Left ventricle myocardium superior (tissue), 1 donor: ENCODE data around the gene HYAL1. TPM values are rescaled to one million over a fixed set of nuclear protein-coding genes. Genes with fewer than 3 reads are reported as not detected.
"Not testable (repeated sequence)": the region's sequence is repeated elsewhere in the genome, so short reads cannot be mapped to it uniquely, and the experiment has no call there.

Experiments used
- ATAC-seq: fragments of 200-7000 bp; cut with Tn5 transposase; one replicate; pipeline ENCODE4 v1.9.1; 2020; ENCODE audit warnings: mild to moderate bottlenecking, moderate library complexity
- DNase-seq: peaks from one replicate; pipeline ENCODE4 v3.0.0-alpha.2; 2020
- intact Hi-C: fragments of 100-400 bp; cut with micrococcal nuclease; formaldehyde crosslinking; loops from one replicate; pipeline ENCODE4 v1.11.0; 2022
- total RNA-seq: library from RNA; stranded (reverse); fragmentation: NEBNext Ultra II Directional; extraction: Animal tissue kit (Norgen Biotek cat#: 25700); gene quantifications from one replicate; pipeline ENCODE4 v1.2.1, GENCODE V29; 2021
- donor health status: DM: no; HTN: yes; CAD: no; lungs with severe emphysema.

HYAL1 gene
- total RNA-seq, 1 donor from 2014 or later = 70.0 TPM

GRCh38 chr3:50268276-50268675 lies 35.1 kb downstream of the HYAL1 start:
- DNase-seq (no peak), ATAC-seq (no peak)
- intact Hi-C loops = no loop called here

GRCh38 chr3:50267280-50267913 lies 36.0 kb downstream of the HYAL1 start:
- intact Hi-C loops = no loop called here
- ATAC-seq (peak; percentile 65), DNase-seq (peak; percentile 86)

DNA sequence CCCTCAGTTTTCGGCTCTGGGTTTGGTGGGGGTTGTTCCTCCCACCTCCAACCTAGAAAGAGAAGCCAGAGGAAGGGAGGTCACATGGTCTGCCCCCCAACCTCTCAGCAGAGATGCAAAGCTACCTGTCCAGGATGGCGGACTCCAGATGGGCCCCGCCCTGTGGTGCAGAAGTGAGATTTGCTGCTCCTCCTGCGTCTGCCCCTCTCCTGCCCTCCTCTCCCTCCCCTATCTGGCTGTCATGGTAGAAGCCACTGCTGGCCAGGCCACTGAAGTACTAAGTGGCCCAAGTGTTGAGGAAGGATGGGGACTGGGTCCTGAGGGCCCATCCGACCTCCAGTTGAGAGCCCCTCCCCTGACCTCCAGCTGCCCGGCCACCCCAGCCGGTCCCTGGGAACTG lies 36.5 kb downstream of the HYAL1 start:
- DNase-seq (no peak), ATAC-seq (no peak)
- intact Hi-C loops = no loop called here

- intact Hi-C loops = no loop called here
- no peak for ATAC-seq
- DNase-seq = no peak
These were observed 37.4 kb downstream of the HYAL1 start for GRCh38 chr3:50266017-50266416.

DNA sequence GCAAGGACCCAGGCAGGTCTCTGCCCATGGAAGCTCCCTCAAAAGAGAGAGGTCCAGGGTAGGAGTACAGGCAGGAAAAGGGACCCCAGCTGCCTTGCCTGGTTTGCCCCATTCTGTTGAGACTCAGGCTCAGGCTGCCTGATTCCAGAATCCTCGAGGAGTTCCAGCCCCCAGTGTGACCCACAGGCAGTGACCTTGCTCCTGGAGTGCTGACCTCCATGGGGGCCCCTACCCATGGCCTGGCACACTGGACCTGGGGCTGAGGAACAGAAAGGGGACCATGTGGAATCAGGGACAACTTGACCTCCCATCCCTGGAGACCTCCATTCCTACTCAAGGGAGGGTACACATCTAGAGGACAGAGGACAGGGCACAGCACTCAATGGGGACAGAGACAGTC lies 37.8 kb downstream of the HYAL1 start:
- ATAC-seq (no peak), DNase-seq (no peak)
- intact Hi-C loops = no loop called here

GRCh38 chr3:50264964-50265485 lies 38.3 kb downstream of the HYAL1 start:
- ATAC-seq (no peak), DNase-seq (no peak)
- intact Hi-C loops = no loop called here

GRCh38 chr3:50264383-50264963 lies 38.9 kb downstream of the HYAL1 start:
- intact Hi-C loops = no loop called here
- ATAC-seq = peak; percentile 53
- peak; percentile 83 for DNase-seq

GRCh38 chr3:50263478-50264382 lies 39.6 kb downstream of the HYAL1 start:
- DNase-seq (no peak), ATAC-seq (no peak)
- intact Hi-C loops = no loop called here

- no peak for DNase-seq
- intact Hi-C loops = no loop called here
- no peak for ATAC-seq
These were observed 40.6 kb downstream of the HYAL1 start for GRCh38 chr3:50262778-50263177.

- intact Hi-C loops, ATAC-seq, DNase-seq: not testable (repeated sequence)
These were observed 41.2 kb downstream of the HYAL1 start for GRCh38 chr3:50262200-50262599.

- intact Hi-C loops = no loop called here
- ATAC-seq (no peak), DNase-seq (no peak)
These were observed 41.9 kb downstream of the HYAL1 start for GRCh38 chr3:50261505-50261904.

DNA sequence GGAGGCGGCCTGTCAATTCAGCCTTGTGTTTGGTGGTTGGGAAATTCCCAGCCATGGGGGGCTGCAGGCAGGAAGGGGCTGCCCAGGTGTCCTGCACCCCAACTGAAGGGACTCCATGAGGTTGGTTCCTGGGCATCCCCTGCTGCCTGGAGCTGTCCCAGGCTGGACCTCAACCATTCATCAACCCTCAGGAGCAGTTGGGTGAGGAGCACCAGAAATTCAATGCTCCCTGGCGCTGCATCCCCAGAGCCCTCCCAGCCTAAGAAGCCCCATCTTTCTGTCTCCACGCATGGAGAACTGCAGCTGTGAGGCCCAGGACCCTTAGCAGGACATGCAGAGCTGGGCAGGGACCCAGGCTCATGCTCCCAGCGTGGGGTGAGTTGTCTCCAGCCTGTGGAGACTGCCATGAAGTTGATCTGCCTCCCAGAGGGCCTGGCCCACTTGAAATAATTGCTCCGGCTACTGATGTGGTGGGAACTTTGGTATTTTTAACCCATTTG lies 42.4 kb downstream of the HYAL1 start:
- DNase-seq (no peak), ATAC-seq (no peak)
- intact Hi-C loops = no loop called here

- intact Hi-C loops = no loop called here
- ATAC-seq = peak; percentile 86
These were observed 43.1 kb downstream of the HYAL1 start for GRCh38 chr3:50260027-50260941.

DNA sequence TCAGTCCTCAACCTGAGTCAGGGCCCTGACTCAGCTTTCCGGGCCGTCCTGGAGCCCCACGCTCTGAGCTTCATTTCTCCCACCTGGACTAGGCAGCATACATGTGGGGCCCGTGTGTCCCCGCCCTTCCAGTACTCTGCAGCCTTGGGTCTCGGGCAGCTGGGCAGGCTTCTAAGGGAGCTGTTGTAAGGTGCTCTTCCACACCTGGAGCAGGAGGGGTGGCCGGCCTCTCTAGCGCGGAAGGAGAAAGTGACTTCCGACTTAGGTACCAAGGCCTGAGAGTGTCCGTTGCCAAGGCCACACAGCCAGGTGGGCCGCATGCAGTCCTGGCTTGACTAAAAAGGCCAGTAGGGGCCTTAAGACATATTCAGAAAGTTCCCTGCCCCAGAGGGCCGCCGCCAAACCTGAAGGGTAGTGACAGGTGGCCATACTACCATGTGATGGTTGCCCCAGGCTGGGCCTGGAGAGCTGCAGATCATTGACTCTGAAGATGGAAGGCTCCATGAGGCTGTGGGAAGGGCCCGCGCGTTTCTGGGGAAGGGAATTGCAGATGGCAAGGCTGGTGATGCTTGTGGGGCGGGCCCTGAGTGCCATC lies 43.8 kb downstream of the HYAL1 start:
- no peak for DNase-seq

More at GRCh38 chr3:50260027-50260941, 43.1 kb downstream of the HYAL1 start:
- peak; percentile 98 for DNase-seq

DNA sequence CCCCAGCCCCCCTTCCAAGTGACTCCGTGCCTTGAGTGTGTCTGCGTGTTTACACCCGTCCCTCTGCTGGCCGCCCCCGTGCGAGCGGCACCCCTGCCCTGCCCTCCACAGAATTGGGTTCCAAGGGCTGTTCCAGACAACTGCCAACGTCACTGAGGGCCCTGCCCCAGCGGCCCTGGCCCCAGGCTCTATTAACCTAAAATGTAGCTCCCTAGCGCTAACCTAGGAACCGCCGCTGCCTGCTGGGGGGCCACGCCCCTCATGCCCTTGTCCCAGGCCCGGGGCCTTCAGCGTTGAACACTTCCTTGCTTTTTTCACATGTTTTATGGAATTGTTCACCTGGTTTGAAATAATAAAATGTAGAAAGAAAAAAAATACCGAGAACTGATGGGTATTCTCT lies 44.4 kb downstream of the HYAL1 start:
- no peak for ATAC-seq
- DNase-seq = no peak
- intact Hi-C loops = no loop called here

More for the DNA sequence above, 43.8 kb downstream of the HYAL1 start:
- intact Hi-C loops = no loop called here
- ATAC-seq = no peak

DNA sequence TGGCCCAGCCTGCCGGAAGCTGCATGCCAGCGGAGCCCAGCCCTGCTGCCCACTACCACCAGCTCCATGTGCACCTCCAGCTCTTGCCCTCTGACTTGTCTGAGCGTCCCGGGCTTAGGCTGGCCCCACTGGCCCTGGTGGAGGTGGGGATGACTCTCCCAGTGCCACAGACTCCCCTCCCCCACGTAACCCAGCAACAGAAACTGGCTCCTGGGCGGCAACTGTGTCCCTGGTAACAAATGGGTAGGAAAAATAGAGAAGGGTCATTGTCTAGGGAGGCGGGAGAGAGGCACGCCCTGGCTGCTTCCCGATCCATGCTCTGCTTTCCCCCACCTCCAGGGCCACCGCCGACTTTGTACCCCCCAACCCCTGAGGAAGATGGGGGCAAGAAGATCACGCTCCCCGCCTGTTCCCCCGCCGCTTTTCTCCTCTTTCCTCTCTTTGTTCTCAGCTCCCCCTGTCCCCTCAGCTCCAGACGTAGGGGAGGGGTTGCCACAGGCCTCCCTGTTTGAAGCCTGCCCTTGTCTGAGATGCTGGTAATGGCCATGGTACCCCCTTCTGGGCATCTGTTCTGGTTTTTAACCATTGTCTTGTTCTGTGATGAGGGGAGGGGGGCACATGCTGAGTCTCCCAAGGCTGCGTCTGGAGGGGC lies 45.2 kb downstream of the HYAL1 start:
- DNase-seq (no peak), ATAC-seq (no peak)
- intact Hi-C loops = no loop called here

GRCh38 chr3:50256978-50257890 lies 46.1 kb downstream of the HYAL1 start:
- ATAC-seq (no peak), DNase-seq (no peak)
- intact Hi-C loops = no loop called here
